Breast epithelium (tissue), 3 donors: ENCODE measurements around the gene SPNS3.

Source experiments
- CTCF ChIP-seq, 3 donors: fragments of 450-650 bp; IDR thresholded peaks; one replicate each; pipeline ENCODE4 v1.5.1; 2016 to 2017; ENCODE audit warnings: antibody characterized with exemption in 3 of 3, mild to moderate bottlenecking in 3 of 3, moderate library complexity in 3 of 3
- POLR2AphosphoS5 ChIP-seq, 3 donors: sonication (generic); formaldehyde crosslinking; IDR thresholded peaks; one replicate each; pipeline ENCODE4 v1.6.1; 2017; ENCODE audit warnings: antibody characterized with exemption in 3 of 3

DNA sequence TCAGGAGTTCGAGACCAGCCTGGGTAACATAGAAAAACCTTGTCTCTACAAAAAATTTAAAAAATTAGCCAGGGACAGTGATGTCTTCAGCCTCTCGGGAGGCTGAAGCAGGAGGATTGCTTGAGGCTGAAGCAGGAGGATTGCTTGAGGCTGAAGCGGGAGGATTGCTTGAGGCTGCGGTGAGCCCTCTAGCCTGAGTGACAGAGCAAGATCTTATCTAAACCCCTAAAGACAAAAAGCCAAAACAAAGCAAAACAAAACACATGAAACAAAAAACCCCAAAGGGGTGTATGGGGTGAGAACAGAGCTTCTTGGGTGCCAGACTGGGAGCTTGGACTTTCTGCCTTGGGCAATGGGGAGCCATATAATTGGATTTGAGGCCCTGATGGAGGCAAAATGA, 2.6 kb downstream of the SPNS3 start:
- TF ChIP-seq CTCF (IDR thresholded peaks at IDR 0.05) (no peak), POLR2AphosphoS5 (IDR thresholded peaks at IDR 0.05) (no peak)
